GM12878 (cell line): ENCODE measurements around the gene PAX5.

Experiments
- CHD1 ChIP-seq: IDR thresholded peaks from 2 replicates; pipeline ENCODE4 v1.6.1; 2012; ENCODE audit warnings: low read depth, low read length, improper control_type of control experiment
- CTCF ChIP-seq, 3 experiments: IDR thresholded peaks in 2 of 3; conservative IDR thresholded peaks in 1 of 3; 2 replicates each; pipeline ENCODE4 v1.5.1; 2011; ENCODE audit warnings: low read depth in 3 of 3, low read length in 3 of 3, mild to moderate bottlenecking in 3 of 3, control low read depth in 2 of 3, moderate library complexity in 2 of 3, inconsistent platforms in 1 of 3, mixed read lengths in 1 of 3; ENCODE audit not compliant: control insufficient read depth in 2 of 3, insufficient read depth in 1 of 3; ENCODE audit errors: extremely low read depth in 1 of 3
- EZH2 ChIP-seq: IDR thresholded peaks from 2 replicates; pipeline ENCODE4 v1.6.1; 2012; ENCODE audit warnings: low read depth, mild to moderate bottlenecking, control low read depth, inconsistent platforms, low read length, borderline replicate concordance; ENCODE audit not compliant: control insufficient read depth
- MAX ChIP-seq: IDR thresholded peaks from 2 replicates; pipeline ENCODE4 v1.6.1; 2012; ENCODE audit warnings: low read depth, low read length, improper control_type of control experiment
- POLR2AphosphoS5 ChIP-seq: IDR thresholded peaks from 2 replicates; pipeline ENCODE4 v1.6.1; 2011; ENCODE audit warnings: mild to moderate bottlenecking, low read length, inconsistent platforms
- RAD21 ChIP-seq: IDR thresholded peaks from 2 replicates; pipeline ENCODE4 v1.6.1; 2011; ENCODE audit warnings: mild to moderate bottlenecking, low read depth, low read length, moderate library complexity; ENCODE audit not compliant: insufficient read depth
- SIN3A ChIP-seq: IDR thresholded peaks from 2 replicates; pipeline ENCODE4 v1.6.1; 2012; ENCODE audit warnings: low read depth, low read length, improper control_type of control experiment
- TAF1 ChIP-seq: IDR thresholded peaks from 2 replicates; pipeline ENCODE4 v1.6.1; 2011; ENCODE audit warnings: mild to moderate bottlenecking, low read depth, low read length, borderline replicate concordance
- ZBTB33 ChIP-seq: fragments of 450-650 bp; IDR thresholded peaks from 2 replicates; pipeline ENCODE4 v1.6.1; 2017; ENCODE audit warnings: mild to moderate bottlenecking
- ZNF687 ChIP-seq: fragments of 450-650 bp; IDR thresholded peaks from 2 replicates; pipeline ENCODE4 v1.6.1; 2017; ENCODE audit warnings: mild to moderate bottlenecking, moderate library complexity

GRCh38 chr9:36991516-36992134, 42.4 kb downstream of the PAX5 start:
- TF ChIP-seq TAF1 (no peak), ZNF687 (no peak), RAD21 (peak; percentile 69), CTCF (IDR thresholded peaks at IDR 0.05 in 2 of 3, conservative IDR thresholded peaks at IDR 0.05 in 1 of 3; ENCODE audit: control insufficient read depth in 2 of 3, extremely low read depth in 1 of 3, insufficient read depth in 1 of 3, low read depth in 3 of 3, low read length in 3 of 3) (peak; percentile 67 to 79 (median 77)), MAX (no peak), SIN3A (no peak), CHD1 (no peak), POLR2AphosphoS5 (no peak), ZBTB33 (no peak), EZH2 (no peak)
